WI38 (cell line): ENCODE data around the gene LRMDA.

ENCODE experiments used
- H3K4me3 ChIP-seq: 2 replicates; pipeline ENCODE4 v1.5.1; 2011; ENCODE audit warnings: low read depth, mild to moderate bottlenecking, control low read depth, low read length
- CTCF ChIP-seq: IDR thresholded peaks from 2 replicates; pipeline ENCODE4 v1.5.1; 2012; ENCODE audit warnings: low read depth, mild to moderate bottlenecking, control low read depth, low read length

The LRMDA gene

GRCh38 chr10:76010703-76011102 is 579.3 kb downstream of the LRMDA start:
- no peak for TF ChIP-seq CTCF

GRCh38 chr10:76012716-76013327 is 581.4 kb downstream of the LRMDA start:
- H3K4me3 ChIP-seq, result no peak overlapping the region
- TF ChIP-seq CTCF, result no peak

More at GRCh38 chr10:76010703-76011102, 579.3 kb downstream of the LRMDA start:
- H3K4me3 ChIP-seq, result no peak overlapping the region

- no peak for TF ChIP-seq CTCF
- no peak overlapping the region for H3K4me3 ChIP-seq
Observed at GRCh38 chr10:76015245-76015644, 583.8 kb downstream of the LRMDA start.

GRCh38 chr10:76017026-76017732 is 585.8 kb downstream of the LRMDA start:
- no peak overlapping the region for H3K4me3 ChIP-seq
- TF ChIP-seq CTCF, result no peak

GRCh38 chr10:76017733-76018433 is 586.5 kb downstream of the LRMDA start:
- no peak for TF ChIP-seq CTCF
- H3K4me3 ChIP-seq, result no peak overlapping the region

GRCh38 chr10:76020630-76021029 is 589.2 kb downstream of the LRMDA start:
- no peak for TF ChIP-seq CTCF
- no peak overlapping the region for H3K4me3 ChIP-seq

- no peak for TF ChIP-seq CTCF
Observed at GRCh38 chr10:76021398-76021797, 590.0 kb downstream of the LRMDA start.

More at GRCh38 chr10:76021398-76021797, 590.0 kb downstream of the LRMDA start:
- H3K4me3 ChIP-seq, result no peak overlapping the region
